Measurements from ENCODE around the gene KHDC3L. TPM values are rescaled to one million over a fixed set of nuclear protein-coding genes. Genes with fewer than 3 reads are reported as not detected.

KHDC3L gene
- total RNA-seq, 1 experiment from 2014 or later, result not detected

GRCh38 chr6:73369157-73369556, 6.7 kb downstream of the KHDC3L start:
- no peak for TF ChIP-seq TCF7L2 (IDR thresholded peaks at IDR 0.05; ENCODE audit: low read depth, low read length)
- TF ChIP-seq REST (IDR thresholded peaks at IDR 0.05; ENCODE audit: insufficient read depth in 1 of 2, low read depth in 2 of 2, low read length in 1 of 2), result no peak
- TF ChIP-seq POLR2AphosphoS5 (IDR thresholded peaks at IDR 0.05; ENCODE audit: low read depth, low read length), result no peak
- no peak for TF ChIP-seq CTCF (IDR thresholded peaks at IDR 0.05)
- TF ChIP-seq SIN3A (IDR thresholded peaks at IDR 0.05; ENCODE audit: borderline replicate concordance, insufficient read depth, low read depth, low read length), result no peak
- ATAC-seq (no peak), DNase-seq (ENCODE audit: low read depth, low spot score) (no peak)
- BruUV-seq (replicated peaks), result no TSS peak
- Histone ChIP-seq H3K27ac (ENCODE audit: low read length) (no peak overlapping the region), H3K36me3 (ENCODE audit: control insufficient read depth, insufficient read depth, low read length) (no peaks in the 10 kb centered on the region), H3K9me3 (ENCODE audit: control insufficient read depth, insufficient read depth, low read depth, low read length) (no peaks in the 10 kb centered on the region), H3K4me3 (ENCODE audit: low read depth in 2 of 2, low read length in 2 of 2) (no peak overlapping the region), H3K27me3 (ENCODE audit: control insufficient read depth, insufficient read depth, low read length) (no peaks in the 10 kb centered on the region), H3K4me1 (ENCODE audit: control insufficient read depth, insufficient read depth, low read length) (no peaks in the 10 kb centered on the region)
- ChIA-PET POLR2A (no interaction called here), CTCF (no interaction called here)
- in situ Hi-C loops (cut with HindIII; ENCODE audit: low pct_unique_long_range_greater_than_20kb, low sequenced_read_pairs), result no loop called here
- intact Hi-C loops (cut with micrococcal nuclease; ENCODE audit: unreplicated experiment), result no loop called here

GRCh38 chr6:73369563-73369962, 7.1 kb downstream of the KHDC3L start, which contains the start of gene OOEP:
Gene OOEP, minus strand, starts transcription at chr6:73369897. Its CDS starts 105 bp downstream, at chr6:73369792.
- Histone ChIP-seq H3K36me3 (ENCODE audit: control insufficient read depth, insufficient read depth, low read length) (no peaks in the 10 kb centered on the region), H3K4me1 (ENCODE audit: control insufficient read depth, insufficient read depth, low read length) (no peaks in the 10 kb centered on the region), H3K9me3 (ENCODE audit: control insufficient read depth, insufficient read depth, low read depth, low read length) (no peaks in the 10 kb centered on the region), H3K27ac (ENCODE audit: low read length) (no peak within 1 kb of the TSS), H3K4me3 (ENCODE audit: low read depth in 2 of 2, low read length in 2 of 2) (no peak within 1 kb of the TSS), H3K27me3 (ENCODE audit: control insufficient read depth, insufficient read depth, low read length) (no peaks in the 10 kb centered on the region)
- in situ Hi-C loops (cut with HindIII; ENCODE audit: low pct_unique_long_range_greater_than_20kb, low sequenced_read_pairs) (no loop called here), intact Hi-C loops (cut with micrococcal nuclease; ENCODE audit: unreplicated experiment) (no loop called here)
- DNase-seq (ENCODE audit: low read depth, low spot score), result no peak
- TF ChIP-seq SIN3A (IDR thresholded peaks at IDR 0.05; ENCODE audit: borderline replicate concordance, insufficient read depth, low read depth, low read length) (no peak), TCF7L2 (IDR thresholded peaks at IDR 0.05; ENCODE audit: low read depth, low read length) (no peak), POLR2AphosphoS5 (IDR thresholded peaks at IDR 0.05; ENCODE audit: low read depth, low read length) (no peak), CTCF (IDR thresholded peaks at IDR 0.05) (no peak), REST (IDR thresholded peaks at IDR 0.05; ENCODE audit: insufficient read depth in 1 of 2, low read depth in 2 of 2, low read length in 1 of 2) (no peak)
- BruUV-seq (replicated peaks), result no TSS peak
- ChIA-PET POLR2A (no interaction called here), CTCF (no interaction called here)
- no peak for ATAC-seq

All from Panc1 (cell line).